Astrocyte of the hippocampus (primary cell): Measurements from ENCODE around the gene DDAH1.

Experiments used
- DNase-seq: peaks from one replicate; pipeline ENCODE4 v3.0.0; 2011; ENCODE audit warnings: low read depth, low spot score

DDAH1 gene

DNA sequence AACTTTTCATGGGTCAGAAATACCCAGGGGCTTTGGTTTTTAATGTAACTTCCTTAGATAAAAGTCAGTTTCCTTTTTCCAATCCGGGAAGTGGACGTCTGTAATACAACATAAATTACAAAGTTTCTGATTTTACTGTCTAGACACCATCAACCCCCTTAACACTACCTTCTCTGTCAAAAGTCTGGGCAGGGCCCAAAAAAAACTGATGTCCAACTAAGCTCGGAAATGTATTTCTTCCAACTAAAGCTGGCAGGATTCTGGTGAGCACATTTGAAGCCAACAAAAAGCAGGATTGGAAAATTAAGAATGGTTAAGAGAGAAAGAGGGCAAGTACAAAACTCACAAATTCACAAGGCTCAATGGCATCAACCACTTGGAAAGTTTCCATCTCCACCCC, 24.3 kb downstream of the DDAH1 start:
- DNase-seq, result no peak

GRCh38 chr1:85438353-85438752, 26.6 kb downstream of the DDAH1 start:
- DNase-seq, result no peak

GRCh38 chr1:85437139-85437538, 27.8 kb downstream of the DDAH1 start:
- DNase-seq, result no peak

- no peak for DNase-seq
These were observed 31.9 kb downstream of the DDAH1 start for GRCh38 chr1:85433096-85433495.

GRCh38 chr1:85428471-85429089, 36.4 kb downstream of the DDAH1 start:
- no peak for DNase-seq

GRCh38 chr1:85427849-85428248, 37.1 kb downstream of the DDAH1 start:
- DNase-seq, result no peak

GRCh38 chr1:85427331-85427730, 37.6 kb downstream of the DDAH1 start:
- DNase-seq, result no peak

DNA sequence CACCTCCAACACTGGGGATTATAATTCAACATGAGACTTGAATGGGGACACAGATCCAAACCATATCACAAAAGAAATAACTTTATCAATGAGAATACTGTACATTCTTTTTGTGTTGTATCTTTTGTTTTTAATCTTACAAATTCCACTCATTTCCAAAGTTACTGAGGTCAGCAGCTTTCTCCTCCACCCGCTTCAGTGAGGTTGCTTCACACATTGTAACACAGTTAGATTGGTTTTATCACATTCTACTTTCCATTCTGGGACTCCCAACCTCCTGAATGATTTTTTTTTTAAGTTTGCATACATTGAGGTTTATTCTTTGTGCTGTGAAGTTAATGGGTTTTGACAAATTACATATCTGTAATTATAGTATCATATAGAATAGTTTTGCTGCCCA, 43.8 kb downstream of the DDAH1 start:
- no peak for DNase-seq

DNA sequence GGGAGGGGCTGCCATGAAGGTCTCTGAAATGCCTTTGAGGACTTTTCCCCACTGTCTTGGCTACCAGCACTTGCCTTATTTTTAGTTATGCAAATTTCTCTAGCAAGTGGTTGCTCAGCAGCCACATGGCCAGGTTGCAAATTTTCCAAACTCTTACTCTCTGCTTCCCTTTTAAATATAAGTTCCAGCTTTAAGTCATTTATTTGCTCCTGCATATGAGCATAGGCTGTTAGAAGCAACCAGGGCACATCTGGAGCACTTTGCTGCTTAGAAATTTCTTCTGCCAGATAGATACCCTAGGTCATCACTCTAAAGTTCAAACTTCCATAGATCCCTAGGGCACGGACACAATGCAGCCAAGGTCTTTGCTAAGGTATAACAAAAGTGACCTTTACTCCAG, 44.8 kb downstream of the DDAH1 start:
- no peak for DNase-seq

GRCh38 chr1:85417876-85418275, 47.1 kb downstream of the DDAH1 start:
- no peak for DNase-seq

DNA sequence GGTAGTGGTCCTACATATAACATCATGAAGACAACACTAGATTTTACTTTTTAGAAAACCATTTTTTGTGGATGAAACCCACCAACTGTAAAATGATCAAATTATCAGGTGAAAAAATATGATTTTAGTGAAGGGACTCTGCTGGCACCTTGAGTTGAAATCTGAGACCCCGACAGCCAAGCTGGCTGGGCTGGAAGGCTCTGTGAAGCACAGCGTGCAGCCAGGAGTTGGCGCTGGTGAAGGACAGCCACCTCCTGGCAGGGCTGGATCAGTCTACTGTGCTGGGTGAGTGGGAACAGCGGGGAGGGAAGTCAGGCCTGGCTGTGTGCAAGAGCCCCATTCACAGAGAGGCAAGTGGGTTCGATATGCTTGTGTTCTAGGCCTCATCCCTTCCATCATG, 47.9 kb downstream of the DDAH1 start:
- DNase-seq, result no peak

GRCh38 chr1:85413169-85413568, 51.8 kb downstream of the DDAH1 start:
- no peak for DNase-seq

DNA sequence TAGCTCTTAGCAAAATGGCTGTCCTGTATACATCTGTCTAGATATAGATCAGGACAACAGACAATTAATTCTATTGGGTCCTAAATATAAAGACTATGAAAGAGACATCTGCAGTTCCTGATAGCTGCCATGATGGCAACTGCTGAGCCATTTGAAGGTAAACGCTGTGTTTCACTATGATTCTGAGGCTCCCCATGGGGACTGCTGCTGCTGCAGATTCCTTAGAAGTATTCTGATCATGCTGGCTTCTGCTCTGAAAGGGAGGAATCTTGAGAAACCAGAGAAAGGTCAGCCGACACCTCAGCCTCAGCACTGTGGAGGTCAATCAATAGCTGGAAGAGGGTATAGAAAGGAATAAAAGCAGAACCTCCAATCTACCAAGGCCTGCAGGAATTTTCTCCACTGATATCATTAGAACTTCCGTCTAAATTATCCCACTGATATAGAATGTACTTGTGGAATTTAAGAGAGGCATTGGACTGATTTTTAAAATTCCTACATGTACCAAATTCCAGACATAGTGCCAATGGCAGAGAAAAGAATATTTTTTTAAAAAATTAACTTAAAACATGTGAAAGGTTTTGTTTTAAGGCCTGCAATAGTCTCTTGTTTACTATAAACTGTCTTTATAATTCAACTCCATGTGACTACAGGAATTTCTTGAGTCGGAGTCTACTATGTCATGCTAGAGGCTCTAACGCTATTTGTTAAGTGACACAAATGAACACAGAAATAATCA, 53.2 kb downstream of the DDAH1 start:
- DNase-seq, result no peak

DNA sequence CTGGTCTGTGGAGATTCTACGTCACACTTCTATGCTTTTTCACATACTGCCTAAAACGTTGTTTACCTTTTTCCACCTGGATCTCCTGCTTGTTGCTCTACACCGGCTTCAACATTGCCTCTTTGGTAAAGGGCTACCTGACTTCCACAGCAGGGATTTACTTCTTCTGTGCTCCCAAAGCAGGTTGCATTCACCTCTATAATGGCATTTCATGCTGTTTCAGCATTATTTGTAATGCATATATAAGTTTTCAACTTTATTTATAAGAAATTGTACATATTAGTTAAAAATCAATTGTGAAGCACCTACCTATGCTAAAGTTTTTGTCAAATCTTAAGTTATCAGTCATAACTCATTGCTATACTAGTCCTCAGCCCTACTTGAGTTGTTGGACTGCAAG, 55.4 kb downstream of the DDAH1 start:
- DNase-seq, result no peak

DNA sequence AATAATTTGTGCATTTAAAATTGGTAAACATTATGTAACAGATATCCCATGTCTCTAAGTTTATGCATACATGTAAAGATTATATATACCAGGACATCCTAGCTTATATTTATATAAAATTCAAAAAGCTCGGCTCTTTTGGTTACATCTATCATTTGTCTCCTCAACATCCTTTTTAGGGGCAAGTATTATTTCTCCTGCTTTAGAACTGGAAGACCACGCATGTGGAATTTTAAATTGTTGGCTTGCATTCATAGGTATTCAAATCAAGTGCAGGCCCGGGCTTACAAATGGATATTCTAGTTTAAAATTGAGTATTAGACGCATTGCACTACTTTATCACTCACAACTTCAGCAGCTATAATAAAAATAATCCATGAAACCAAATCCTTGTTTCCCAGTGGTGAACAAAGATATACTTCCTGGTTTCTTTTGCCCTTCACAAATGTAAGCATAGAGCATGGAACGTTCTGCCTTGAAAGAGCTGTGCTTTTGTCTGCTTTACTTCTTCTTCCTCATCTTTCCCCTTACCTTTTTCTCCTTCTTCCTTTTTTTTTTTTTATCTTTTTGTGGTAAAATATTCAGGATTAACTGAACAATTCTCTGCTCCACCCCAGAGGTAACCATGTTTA, 57.1 kb downstream of the DDAH1 start:
- no peak for DNase-seq

DNA sequence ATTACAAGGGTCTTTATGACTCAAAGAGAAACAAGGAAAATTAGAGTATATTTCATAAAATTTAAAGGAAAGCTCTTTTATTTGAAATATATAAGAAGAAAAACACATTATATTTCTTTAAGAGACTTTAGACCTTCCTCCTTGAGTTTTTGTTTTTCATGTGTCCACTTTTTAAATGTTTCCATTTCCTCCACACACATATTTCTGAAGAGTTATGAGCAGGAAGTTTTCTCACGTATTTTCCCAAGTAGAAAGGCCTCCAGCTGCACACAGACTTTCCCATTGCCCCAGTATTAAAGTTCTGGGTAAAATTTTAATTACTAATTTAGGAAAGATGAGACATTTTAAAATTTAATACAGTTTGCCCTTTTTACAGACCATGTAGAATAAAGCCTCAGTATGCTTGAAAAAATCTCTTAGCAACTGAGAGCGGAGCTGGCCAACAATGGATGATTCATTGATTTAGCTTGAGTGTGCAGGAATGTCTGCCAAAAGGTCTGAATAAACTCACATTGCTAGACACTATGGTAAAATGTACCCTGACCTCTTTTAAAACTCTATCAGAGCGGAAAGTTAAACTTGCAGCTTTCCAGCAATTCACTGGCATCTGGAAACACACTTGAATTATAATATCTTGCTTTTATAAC, 57.9 kb downstream of the DDAH1 start:
- DNase-seq, result peak; percentile 94

GRCh38 chr1:85406081-85406480, 58.9 kb downstream of the DDAH1 start:
- DNase-seq, result no peak

GRCh38 chr1:85404408-85404807, 60.6 kb downstream of the DDAH1 start:
- no peak for DNase-seq

GRCh38 chr1:85398391-85399064, 66.4 kb downstream of the DDAH1 start:
- DNase-seq, result peak; percentile 26

GRCh38 chr1:85397490-85398032, 67.4 kb downstream of the DDAH1 start:
- no peak for DNase-seq

DNA sequence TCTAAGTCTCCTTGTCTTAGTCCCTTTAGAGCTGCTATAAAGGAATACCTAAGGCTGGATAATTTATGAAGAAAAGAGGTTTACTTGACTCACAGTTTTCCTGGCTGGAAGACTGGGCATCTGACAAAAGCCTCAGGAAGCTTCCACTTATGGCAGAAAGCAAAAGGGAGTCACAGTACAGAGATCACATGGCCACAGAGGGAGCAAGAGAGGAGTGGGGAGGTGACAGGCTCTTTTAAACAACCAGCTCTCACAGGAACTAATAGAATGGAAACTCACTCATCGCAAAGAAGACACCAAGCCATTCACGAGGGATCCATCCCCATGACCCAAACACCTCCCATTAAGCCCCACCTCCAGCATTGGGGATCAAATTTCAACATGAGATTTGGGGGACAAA, 68.8 kb downstream of the DDAH1 start:
- no peak for DNase-seq

DNA sequence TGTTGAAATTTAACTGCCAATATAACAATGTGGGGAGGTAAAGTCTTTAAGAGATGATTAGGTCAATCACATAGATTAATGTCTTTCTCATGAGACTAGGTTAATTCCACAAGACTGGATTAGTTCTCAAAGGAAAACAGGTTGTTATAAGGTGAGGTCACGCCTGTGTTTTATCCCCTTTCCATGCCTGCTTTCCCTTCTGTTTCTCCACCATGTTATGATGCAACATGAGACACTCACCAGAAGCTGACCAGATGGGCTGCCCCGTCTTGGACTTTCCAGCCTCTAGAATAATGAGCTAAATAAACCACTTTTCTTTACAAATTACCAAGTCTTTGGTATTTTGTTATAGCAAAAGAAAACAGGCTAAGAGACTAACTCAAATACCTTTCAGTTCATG, 70.8 kb downstream of the DDAH1 start:
- no peak for DNase-seq
